Chondrocyte (in vitro differentiated cells): ENCODE measurements around the gene MRPS25. TPM values are rescaled to one million over a fixed set of nuclear protein-coding genes. Genes with fewer than 3 reads are reported as not detected.

Experiments used
- DNase-seq: peaks from one replicate; pipeline ENCODE4 v3.0.0; 2021; ENCODE audit warnings: mixed read lengths, low spot score
- H3K27ac Mint-ChIP-seq: one replicate; pipeline ENCODE4 v1.8.0; 2021; ENCODE audit warnings: mild to moderate bottlenecking, moderate library complexity, mixed read lengths; ENCODE audit not compliant: unreplicated experiment
- H3K27me3 Mint-ChIP-seq: 2 replicates; pipeline ENCODE4 v1.8.0; 2021; ENCODE audit warnings: low read depth, mixed read lengths
- H3K36me3 Mint-ChIP-seq: 2 replicates; pipeline ENCODE4 v1.8.0; 2021; ENCODE audit warnings: low read depth, mixed read lengths
- H3K4me1 Mint-ChIP-seq: 2 replicates; pipeline ENCODE4 v1.8.0; 2021; ENCODE audit warnings: low read depth, mild to moderate bottlenecking, mixed read lengths
- H3K4me3 Mint-ChIP-seq: one replicate; pipeline ENCODE4 v1.8.0; 2021; ENCODE audit warnings: mild to moderate bottlenecking, moderate library complexity, mixed read lengths; ENCODE audit not compliant: unreplicated experiment
- H3K9me3 Mint-ChIP-seq: 2 replicates; pipeline ENCODE4 v1.8.0; 2021; ENCODE audit warnings: low read depth, mixed read lengths
- total RNA-seq: library from RNA; stranded (reverse); gene quantifications from 3 replicates; pipeline ENCODE4 v1.2.1, GENCODE V29; 2021
- TF ChIP-seq, protein P1 (sequence below): fragments of 200-600 bp; sonication (generic); IDR thresholded peaks from 2 replicates; pipeline ENCODE4 v1.5.0; 2021; ENCODE audit warnings: antibody characterized with exemption, mild to moderate bottlenecking, moderate library complexity

Gene MRPS25
- total RNA-seq, 1 donor from 2014 or later: 29.5 TPM

DNA sequence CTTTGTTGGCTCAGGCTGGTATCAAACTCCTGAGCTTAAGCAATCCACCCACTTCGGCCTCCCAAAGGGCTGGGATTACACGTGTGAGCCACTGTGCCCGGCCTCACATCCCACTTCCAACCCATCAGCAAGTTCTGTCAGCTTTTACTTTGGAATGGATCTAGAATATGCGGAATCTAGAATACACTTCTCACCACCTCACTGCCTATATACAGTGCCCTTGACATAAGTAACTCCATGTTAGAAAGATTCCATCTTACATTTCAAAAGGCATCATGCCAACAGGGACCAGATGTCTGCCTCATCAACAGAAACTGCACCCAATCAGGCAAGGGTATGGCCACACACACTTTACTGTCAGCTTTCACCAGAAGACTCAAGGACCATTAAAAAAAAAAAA is 43.8 kb upstream of the MRPS25 start:
- H3K4me1 Mint-ChIP-seq: peaks cover 6% of the 10 kb centered on the region
- no peak for DNase-seq
- no peaks in the 10 kb centered on the region for H3K9me3 Mint-ChIP-seq
- H3K4me3 Mint-ChIP-seq: no peak overlapping the region
- TF ChIP-seq, protein P1, sequence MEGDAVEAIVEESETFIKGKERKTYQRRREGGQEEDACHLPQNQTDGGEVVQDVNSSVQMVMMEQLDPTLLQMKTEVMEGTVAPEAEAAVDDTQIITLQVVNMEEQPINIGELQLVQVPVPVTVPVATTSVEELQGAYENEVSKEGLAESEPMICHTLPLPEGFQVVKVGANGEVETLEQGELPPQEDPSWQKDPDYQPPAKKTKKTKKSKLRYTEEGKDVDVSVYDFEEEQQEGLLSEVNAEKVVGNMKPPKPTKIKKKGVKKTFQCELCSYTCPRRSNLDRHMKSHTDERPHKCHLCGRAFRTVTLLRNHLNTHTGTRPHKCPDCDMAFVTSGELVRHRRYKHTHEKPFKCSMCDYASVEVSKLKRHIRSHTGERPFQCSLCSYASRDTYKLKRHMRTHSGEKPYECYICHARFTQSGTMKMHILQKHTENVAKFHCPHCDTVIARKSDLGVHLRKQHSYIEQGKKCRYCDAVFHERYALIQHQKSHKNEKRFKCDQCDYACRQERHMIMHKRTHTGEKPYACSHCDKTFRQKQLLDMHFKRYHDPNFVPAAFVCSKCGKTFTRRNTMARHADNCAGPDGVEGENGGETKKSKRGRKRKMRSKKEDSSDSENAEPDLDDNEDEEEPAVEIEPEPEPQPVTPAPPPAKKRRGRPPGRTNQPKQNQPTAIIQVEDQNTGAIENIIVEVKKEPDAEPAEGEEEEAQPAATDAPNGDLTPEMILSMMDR: no peak
- no peaks in the 10 kb centered on the region for H3K36me3 Mint-ChIP-seq
- H3K27ac Mint-ChIP-seq: no peak overlapping the region
- H3K27me3 Mint-ChIP-seq: peaks cover 3% of the 10 kb centered on the region

DNA sequence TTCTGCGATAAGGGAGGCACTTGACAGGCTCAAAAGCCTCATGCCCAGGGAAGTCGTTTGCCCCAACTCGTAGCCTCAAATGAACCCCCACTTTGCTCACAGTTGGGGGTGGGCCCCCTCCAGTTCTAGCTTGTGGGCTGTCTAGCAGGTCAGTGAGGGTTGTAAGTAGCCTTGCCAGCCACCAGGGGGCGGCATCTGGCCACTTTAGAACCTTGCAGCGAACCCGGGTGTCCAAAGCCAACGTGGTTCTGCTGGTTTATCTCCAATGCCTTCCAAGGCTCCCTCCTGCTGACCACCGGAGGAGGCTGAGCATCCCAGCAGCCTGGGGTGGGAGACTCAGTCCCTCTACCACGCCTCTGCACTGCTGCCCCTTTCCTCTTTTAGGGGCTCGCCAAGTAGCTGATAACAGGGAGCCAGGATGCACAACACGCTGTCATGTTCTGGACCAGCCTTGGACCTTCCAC is 43.0 kb upstream of the MRPS25 start:
- Mint-ChIP-seq H3K9me3 (no peaks in the 10 kb centered on the region), H3K4me3 (no peak overlapping the region), H3K4me1 (peaks cover 6% of the 10 kb centered on the region), H3K27me3 (peaks cover 1% of the 10 kb centered on the region), H3K36me3 (no peaks in the 10 kb centered on the region), H3K27ac (no peak overlapping the region)
- TF ChIP-seq, protein P1: peak; percentile 96
- no peak for DNase-seq

DNA sequence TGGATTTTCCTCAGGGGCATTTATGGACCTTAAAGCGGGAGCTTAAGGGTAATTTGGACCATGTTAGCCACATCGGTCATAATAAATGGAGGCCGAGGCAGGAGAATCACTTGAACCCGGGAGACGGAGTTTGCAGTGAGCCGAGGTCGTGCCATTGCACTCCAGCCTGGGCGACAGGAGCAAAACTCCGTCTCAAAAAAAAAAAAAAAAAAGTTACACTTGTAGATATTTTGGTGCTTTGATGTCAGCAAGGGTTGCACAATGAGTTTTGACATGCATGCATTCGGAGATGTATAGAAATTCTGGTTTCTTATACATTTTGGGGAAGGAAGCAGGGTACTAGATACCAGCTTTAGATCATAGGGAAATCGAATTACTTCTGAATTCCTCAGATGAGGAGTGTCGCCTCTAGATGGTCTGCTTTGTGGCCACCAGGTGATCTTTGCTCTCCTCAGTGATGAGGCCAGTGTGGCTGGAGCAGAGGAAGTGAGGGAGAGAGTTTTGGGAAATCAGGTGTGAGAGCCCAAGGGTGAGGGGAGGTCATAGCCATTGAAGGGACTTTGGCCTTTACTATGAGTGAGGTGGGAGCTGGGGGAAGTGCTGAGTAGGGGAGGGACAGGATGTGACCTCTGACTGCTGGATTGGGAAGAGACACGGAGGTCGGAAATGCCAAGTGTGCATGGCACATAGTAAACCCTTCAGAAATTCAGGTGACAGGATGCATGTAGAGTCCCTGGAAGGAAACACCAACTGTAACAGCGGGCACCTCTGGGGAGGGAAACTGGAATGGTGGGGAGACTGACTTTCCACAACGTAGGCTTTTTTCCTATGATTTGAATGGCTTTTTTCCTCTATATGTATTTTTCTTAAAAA is 42.2 kb upstream of the MRPS25 start:
- Mint-ChIP-seq H3K9me3 (no peaks in the 10 kb centered on the region), H3K36me3 (no peaks in the 10 kb centered on the region), H3K4me3 (no peak overlapping the region), H3K27me3 (peaks cover 1% of the 10 kb centered on the region), H3K4me1 (peaks cover 13% of the 10 kb centered on the region), H3K27ac (no peak overlapping the region)
- DNase-seq: no peak
- TF ChIP-seq, protein P1: no peak

DNA sequence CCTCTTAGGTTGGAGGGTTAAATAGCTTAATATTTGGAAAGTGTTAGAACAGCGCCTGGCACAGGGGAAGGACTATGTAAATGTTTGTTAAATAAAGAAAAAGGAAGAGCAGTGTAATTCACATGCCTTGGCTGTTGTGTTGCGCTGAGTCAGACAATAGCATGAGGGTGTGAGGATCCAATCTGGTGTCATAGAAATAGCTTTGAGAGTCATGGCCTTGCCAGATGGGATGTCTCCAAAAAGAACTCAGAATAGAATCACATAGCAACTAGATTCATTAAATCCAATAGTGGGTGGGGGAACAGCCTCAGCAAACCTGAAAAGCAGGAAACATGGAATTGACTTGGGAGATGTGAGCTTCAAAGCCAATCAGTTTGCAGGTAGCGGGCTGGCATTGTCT is 37.7 kb upstream of the MRPS25 start:
- Mint-ChIP-seq H3K4me1 (peaks cover 34% of the 10 kb centered on the region), H3K36me3 (no peaks in the 10 kb centered on the region), H3K27me3 (no peaks in the 10 kb centered on the region), H3K27ac (peak overlapping the region; percentile 67), H3K9me3 (no peaks in the 10 kb centered on the region), H3K4me3 (no peak overlapping the region)
- TF ChIP-seq, protein P1: no peak
- DNase-seq: no peak

DNA sequence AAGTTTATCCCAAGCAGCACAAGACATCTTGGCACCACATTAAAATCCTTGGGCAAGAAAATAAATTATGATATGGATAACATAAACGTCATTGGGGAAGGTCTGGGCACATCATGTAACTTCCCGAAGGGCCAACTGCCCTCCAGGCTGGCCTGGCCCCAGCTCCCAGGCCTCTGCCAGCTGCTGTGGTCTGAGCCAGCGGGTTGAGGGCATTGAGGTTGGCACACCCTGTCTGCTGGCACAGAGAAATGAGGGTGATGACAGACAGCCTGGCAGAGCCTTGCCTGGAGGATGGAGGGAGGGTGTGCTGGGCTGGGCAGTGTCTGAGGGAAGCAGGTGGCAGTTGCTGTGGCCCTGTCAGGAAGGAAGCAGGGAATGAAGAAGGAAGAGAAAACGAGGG is 37.1 kb upstream of the MRPS25 start:
- H3K27ac Mint-ChIP-seq: peak overlapping the region; percentile 67
- no peaks in the 10 kb centered on the region for H3K27me3 Mint-ChIP-seq
- no peaks in the 10 kb centered on the region for H3K9me3 Mint-ChIP-seq
- no peak for DNase-seq
- no peak overlapping the region for H3K4me3 Mint-ChIP-seq
- H3K4me1 Mint-ChIP-seq: peaks cover 39% of the 10 kb centered on the region
- TF ChIP-seq, protein P1: no peak
- no peaks in the 10 kb centered on the region for H3K36me3 Mint-ChIP-seq
